SK-N-MC (cell line): ENCODE results near the gene PRC1.

ENCODE experiments used
- EZH2 ChIP-seq: fragments of 200-600 bp; sonication (generic); IDR thresholded peaks from one replicate; pipeline ENCODE4 v1.6.1; 2017; ENCODE audit warnings: antibody characterized with exemption
- FOXP2 ChIP-seq: optimal IDR thresholded peaks from 2 replicates; pipeline ENCODE3; 2011; ENCODE audit warnings: mild to moderate bottlenecking, moderate library complexity; ENCODE audit not compliant: insufficient read depth; ENCODE audit errors: extremely low read length, control extremely low read depth
- POLR2AphosphoS5 ChIP-seq: IDR thresholded peaks from 2 replicates; pipeline ENCODE4 v1.6.1; 2012; ENCODE audit warnings: mild to moderate bottlenecking, low read depth, low read length, borderline replicate concordance

DNA sequence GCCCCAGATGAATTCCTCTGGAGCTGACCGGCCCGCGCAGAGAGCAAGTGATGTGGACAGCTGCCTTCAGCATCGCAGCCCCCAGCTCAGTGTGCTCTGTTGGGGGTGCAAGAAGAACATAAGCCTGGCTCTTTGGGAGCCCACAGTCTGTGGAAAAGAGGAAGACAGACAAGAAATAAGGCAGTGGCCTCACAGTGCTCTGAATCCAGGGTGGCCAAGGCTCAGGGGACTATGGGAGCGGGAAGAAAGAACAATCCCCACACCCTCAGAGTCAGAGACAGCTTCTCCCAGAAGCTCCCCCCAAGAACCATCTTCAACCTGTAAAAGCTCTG, 61.7 kb downstream of the PRC1 start:
- no peak for TF ChIP-seq EZH2
- TF ChIP-seq POLR2AphosphoS5, result no peak
- TF ChIP-seq FOXP2, result no peak
